Body of pancreas (tissue), 4 donors: ENCODE measurements around the gene OR2AE1.

Experiments used
- CTCF ChIP-seq, 7 experiments: fragments of 450-650 bp in 4 of 7; fragments of 200-600 bp in 3 of 7; sonication (generic) in 3 of 7; IDR thresholded peaks; one replicate each; pipeline ENCODE4 v1.5.1; 2016 to 2019; ENCODE audit warnings: antibody characterized with exemption in 7 of 7
- POLR2A ChIP-seq, 3 donors: fragments of 450-650 bp; IDR thresholded peaks; one replicate each; pipeline ENCODE4 v1.6.1; 2016; ENCODE audit warnings: antibody characterized with exemption in 3 of 3, mild to moderate bottlenecking in 2 of 3

- TF ChIP-seq CTCF (IDR thresholded peaks at IDR 0.05), result no peak
- peak in 2 of 3 donors; percentile 69 to 72 for TF ChIP-seq POLR2A (IDR thresholded peaks at IDR 0.05)
These were observed 37.4 kb downstream of the OR2AE1 start for GRCh38 chr7:99839287-99840021.
